ENCODE data around the gene CCDC69.

The CCDC69 gene

DNA sequence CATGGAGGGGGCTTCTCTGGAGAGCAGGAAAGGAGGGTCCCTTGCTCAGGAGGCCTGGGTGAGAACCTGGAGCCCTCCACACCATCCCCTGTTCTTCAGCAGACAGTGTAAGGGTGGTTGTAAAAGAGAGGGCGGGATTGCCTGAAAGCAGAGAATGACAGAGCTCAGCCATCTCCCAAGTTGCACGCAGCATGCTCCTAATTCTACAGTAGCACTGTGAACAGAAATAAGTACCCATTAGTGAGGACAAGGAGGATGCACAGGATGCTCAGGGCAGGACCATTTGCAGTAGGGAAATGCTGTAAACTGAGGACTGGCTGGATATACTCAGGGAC, 8.4 kb downstream of the CCDC69 start:
- no peak overlapping the region for H3K4me3 ChIP-seq (ENCODE audit: low read length)
- DNase-seq (ENCODE audit: low read depth) = no peak
- no peak for TF ChIP-seq CTCF (conservative IDR thresholded peaks at IDR 0.05; ENCODE audit: low read length)

DNA sequence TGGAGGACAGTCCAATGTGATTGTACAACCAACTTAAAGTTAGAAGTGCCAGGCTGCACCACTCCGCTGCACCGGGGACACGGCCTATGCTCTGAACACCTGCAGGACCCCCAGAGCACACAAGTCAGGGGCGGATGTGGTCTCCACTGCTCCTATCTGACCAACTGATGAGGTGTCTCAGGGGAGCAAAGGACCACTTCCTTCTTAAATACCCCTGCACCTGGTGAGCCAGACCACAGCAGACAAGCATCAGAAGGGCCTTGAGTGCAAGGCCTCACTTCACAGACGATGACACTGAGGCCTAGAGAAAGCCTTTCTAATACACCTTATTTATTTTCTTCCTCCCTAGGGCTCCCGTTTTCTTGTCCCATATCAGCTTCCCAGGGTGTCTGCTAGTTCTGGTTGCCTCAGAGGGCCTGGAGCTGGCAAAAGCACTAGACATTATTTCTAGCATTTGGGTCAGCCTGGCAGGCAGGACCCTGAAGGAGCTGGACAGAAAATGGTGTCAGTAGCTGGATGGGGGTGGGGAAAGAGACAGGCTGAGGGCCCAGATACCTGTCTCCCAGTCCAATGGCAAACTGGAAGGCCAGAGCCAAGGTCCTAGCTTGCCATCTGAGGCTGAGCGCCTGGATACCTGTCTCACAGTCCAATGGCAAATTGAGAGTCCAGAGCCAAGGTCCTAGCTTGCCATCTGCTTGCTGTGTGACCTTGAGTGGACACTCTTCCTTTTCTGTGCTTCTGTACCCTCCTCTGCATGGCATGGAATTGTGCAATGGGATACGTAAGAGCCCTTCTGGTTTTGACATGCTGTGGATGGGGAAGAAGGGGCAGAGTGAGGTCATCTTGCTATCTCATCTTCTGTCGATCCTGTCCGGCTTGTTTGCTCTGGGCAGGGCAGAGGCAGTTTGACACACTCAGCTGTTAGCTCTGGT, 9.0 kb downstream of the CCDC69 start:
- TF ChIP-seq CTCF (conservative IDR thresholded peaks at IDR 0.05; ENCODE audit: low read length) = no peak
- no peak for DNase-seq (ENCODE audit: low read depth)
- no peak overlapping the region for H3K4me3 ChIP-seq (ENCODE audit: low read length)

GRCh38 chr5:151213803-151214613, 9.9 kb downstream of the CCDC69 start:
- no peak for TF ChIP-seq CTCF (conservative IDR thresholded peaks at IDR 0.05; ENCODE audit: low read length)
- peak; percentile 23 for DNase-seq (ENCODE audit: low read depth)
- H3K4me3 ChIP-seq (ENCODE audit: low read length) = no peak overlapping the region

DNA sequence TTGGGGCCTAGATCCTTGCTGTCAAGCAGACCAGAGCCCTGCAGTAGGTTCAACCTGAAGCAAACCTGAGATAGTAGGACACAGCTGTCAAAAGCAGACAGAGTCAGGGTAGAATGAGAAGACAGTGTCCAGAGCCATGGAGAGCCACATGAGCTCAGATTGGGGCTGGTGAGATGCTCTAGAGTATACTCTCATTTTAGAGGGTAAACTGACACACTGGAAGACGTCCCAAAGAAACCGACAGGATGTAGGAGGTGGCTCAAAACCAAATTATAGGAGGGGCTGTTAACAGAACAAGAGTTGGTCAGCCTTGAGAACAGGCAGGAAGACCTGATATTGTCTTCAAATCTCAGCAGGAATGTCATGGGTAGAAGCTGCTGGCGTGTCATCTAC, 11.5 kb downstream of the CCDC69 start:
- no peak overlapping the region for H3K4me3 ChIP-seq (ENCODE audit: low read length)
- no peak for TF ChIP-seq CTCF (conservative IDR thresholded peaks at IDR 0.05; ENCODE audit: low read length)

DNA sequence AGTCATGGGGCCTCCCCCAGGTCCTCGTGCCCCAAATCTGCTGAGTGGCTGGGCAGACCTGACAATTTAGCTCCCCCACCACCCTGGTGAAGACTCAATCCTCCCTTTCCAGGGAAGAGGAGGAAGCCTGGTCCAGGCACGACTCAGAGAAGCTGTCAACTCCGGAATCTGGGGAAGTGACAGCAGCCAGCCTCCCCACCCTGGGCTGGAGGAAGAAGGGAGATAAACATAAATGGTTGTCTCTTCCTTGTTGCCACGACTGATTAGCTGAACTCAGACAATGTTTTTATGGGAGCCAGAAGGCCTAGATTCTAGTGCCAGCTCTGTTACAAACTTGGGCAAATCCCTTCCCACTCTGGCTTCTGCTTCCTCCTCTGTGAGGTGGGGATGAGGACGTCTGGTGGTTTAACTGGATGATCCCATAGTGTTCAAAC, 15.4 kb downstream of the CCDC69 start:
- no peak for TF ChIP-seq CTCF (conservative IDR thresholded peaks at IDR 0.05; ENCODE audit: low read length)
- H3K4me3 ChIP-seq (ENCODE audit: low read length) = no peak overlapping the region
- DNase-seq (ENCODE audit: low read depth) = no peak

More for the DNA sequence above, 11.5 kb downstream of the CCDC69 start:
- no peak for DNase-seq (ENCODE audit: low read depth)

DNA sequence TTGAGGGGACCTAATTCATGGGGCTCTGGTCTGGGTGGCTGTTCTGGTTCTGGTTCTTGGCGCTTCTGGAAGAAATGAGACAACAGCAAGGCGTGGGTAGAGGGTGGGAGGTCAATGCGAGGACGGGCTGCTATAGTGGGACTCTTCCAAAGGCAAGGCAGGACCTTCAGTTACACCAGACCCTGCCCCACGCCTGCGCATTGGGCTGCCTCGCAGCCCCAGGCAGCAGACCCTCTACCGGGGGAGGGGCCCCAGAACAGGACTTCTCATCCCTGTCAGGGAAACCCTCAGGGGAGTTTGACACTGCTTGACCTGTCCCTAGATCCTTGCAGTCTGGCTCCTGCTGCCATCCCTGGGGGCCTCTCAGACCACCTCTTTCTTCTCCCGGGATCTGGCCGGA, 18.5 kb downstream of the CCDC69 start:
- DNase-seq (ENCODE audit: low read depth) = no peak
- H3K4me3 ChIP-seq (ENCODE audit: low read length) = no peak overlapping the region
- no peak for TF ChIP-seq CTCF (conservative IDR thresholded peaks at IDR 0.05; ENCODE audit: low read length)
